Measurements from ENCODE around the gene LCP1.

LCP1 gene

DNA sequence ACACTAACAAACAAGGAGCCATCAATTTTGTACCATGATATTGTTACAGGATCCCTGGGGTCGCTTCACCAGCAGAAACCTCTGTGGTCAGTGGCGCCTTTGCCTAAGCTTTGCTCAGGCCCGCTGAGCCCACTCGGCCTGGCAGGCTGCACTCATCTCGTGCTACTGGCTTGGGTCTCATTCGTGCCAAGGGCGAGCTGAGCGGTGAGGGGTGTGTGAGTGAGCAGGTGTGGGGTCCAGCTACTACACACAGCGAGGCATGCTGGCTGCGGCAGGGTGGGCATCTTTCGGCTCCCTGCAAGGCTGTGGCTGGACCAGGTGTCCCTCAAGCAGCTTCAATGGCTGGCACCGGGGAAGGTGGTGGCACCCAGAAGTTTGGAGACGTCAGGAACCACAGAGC lies 96.2 kb downstream of the LCP1 start:
- Histone ChIP-seq H3K4me3 (ENCODE audit: low read depth, low read length) (no peak overlapping the region), H3K27ac (ENCODE audit: extremely low read depth, low read depth, low read length) (no peak overlapping the region), H3K36me3 (ENCODE audit: control insufficient read depth in 2 of 2, insufficient read depth in 1 of 2, low read length in 2 of 2) (no peaks in the 10 kb centered on the region), H3K9me3 (ENCODE audit: control insufficient read depth, insufficient read depth, low read depth, low read length) (no peaks in the 10 kb centered on the region), H3K4me1 (ENCODE audit: control insufficient read depth, insufficient read depth, low read length) (no peaks in the 10 kb centered on the region)
- TF ChIP-seq HOXC10 (CRISPR knock-in tag; IDR thresholded peaks at IDR 0.05) (no peak), ZNF366 (tag by site-specific recombination; conservative IDR thresholded peaks at IDR 0.05) (no peak), TRIM28 (IDR thresholded peaks at IDR 0.05; ENCODE audit: borderline replicate concordance, low read length) (no peak), KLF8 (tag by site-specific recombination; IDR thresholded peaks at IDR 0.05) (no peak), ZNF623 (tag by site-specific recombination; IDR thresholded peaks at IDR 0.05) (no peak), ZNF37A (tag by site-specific recombination; IDR thresholded peaks at IDR 0.05) (no peak), ZNF266 (tag by site-specific recombination; IDR thresholded peaks at IDR 0.05; ENCODE audit: low read depth) (no peak)
- TF ChIP-seq, protein P1, sequence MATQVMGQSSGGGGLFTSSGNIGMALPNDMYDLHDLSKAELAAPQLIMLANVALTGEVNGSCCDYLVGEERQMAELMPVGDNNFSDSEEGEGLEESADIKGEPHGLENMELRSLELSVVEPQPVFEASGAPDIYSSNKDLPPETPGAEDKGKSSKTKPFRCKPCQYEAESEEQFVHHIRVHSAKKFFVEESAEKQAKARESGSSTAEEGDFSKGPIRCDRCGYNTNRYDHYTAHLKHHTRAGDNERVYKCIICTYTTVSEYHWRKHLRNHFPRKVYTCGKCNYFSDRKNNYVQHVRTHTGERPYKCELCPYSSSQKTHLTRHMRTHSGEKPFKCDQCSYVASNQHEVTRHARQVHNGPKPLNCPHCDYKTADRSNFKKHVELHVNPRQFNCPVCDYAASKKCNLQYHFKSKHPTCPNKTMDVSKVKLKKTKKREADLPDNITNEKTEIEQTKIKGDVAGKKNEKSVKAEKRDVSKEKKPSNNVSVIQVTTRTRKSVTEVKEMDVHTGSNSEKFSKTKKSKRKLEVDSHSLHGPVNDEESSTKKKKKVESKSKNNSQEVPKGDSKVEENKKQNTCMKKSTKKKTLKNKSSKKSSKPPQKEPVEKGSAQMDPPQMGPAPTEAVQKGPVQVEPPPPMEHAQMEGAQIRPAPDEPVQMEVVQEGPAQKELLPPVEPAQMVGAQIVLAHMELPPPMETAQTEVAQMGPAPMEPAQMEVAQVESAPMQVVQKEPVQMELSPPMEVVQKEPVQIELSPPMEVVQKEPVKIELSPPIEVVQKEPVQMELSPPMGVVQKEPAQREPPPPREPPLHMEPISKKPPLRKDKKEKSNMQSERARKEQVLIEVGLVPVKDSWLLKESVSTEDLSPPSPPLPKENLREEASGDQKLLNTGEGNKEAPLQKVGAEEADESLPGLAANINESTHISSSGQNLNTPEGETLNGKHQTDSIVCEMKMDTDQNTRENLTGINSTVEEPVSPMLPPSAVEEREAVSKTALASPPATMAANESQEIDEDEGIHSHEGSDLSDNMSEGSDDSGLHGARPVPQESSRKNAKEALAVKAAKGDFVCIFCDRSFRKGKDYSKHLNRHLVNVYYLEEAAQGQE (tag by site-specific recombination; IDR thresholded peaks at IDR 0.05), result no peak
- CTCF ChIA-PET, result no interaction called here
- POLR2A ChIA-PET, result no interaction called here

DNA sequence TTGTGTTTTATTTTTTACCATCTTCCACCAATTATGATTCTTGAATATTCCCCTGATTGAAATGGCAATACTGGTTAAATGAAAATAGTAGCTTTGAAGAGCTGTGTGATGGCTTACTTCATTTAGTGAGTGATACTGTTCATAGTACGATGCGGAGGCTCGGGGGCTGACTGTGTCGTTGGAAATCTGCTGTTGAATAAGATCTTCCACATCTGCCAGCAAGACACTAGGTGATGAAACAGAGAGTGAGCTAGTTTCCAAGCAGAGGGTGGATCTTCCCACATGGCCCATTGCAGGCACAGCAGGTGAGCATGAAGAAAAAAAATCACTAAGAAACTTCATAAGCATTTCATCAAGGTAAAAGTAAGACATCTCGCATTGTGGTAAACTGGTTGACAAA lies 99.7 kb downstream of the LCP1 start:
- ChIA-PET CTCF (interaction anchor here (1.2 kb wide), 1 partner anchor 44 kb away, joined by 6 read pairs; no protein-coding TSS in a partner anchor), POLR2A (no interaction called here)
- no peak overlapping the region for H3K4me3 ChIP-seq (ENCODE audit: low read depth, low read length)
- H3K27ac ChIP-seq (ENCODE audit: extremely low read depth, low read depth, low read length), result no peak overlapping the region
- no peaks in the 10 kb centered on the region for H3K9me3 ChIP-seq (ENCODE audit: control insufficient read depth, insufficient read depth, low read depth, low read length)
- H3K4me1 ChIP-seq (ENCODE audit: control insufficient read depth, insufficient read depth, low read length), result no peaks in the 10 kb centered on the region
- no peaks in the 10 kb centered on the region for H3K36me3 ChIP-seq (ENCODE audit: control insufficient read depth in 2 of 2, insufficient read depth in 1 of 2, low read length in 2 of 2)
- TF ChIP-seq, protein P2, sequence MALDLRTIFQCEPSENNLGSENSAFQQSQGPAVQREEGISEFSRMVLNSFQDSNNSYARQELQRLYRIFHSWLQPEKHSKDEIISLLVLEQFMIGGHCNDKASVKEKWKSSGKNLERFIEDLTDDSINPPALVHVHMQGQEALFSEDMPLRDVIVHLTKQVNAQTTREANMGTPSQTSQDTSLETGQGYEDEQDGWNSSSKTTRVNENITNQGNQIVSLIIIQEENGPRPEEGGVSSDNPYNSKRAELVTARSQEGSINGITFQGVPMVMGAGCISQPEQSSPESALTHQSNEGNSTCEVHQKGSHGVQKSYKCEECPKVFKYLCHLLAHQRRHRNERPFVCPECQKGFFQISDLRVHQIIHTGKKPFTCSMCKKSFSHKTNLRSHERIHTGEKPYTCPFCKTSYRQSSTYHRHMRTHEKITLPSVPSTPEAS (tag by site-specific recombination; IDR thresholded peaks at IDR 0.05), result no peak
- TF ChIP-seq, protein P3, sequence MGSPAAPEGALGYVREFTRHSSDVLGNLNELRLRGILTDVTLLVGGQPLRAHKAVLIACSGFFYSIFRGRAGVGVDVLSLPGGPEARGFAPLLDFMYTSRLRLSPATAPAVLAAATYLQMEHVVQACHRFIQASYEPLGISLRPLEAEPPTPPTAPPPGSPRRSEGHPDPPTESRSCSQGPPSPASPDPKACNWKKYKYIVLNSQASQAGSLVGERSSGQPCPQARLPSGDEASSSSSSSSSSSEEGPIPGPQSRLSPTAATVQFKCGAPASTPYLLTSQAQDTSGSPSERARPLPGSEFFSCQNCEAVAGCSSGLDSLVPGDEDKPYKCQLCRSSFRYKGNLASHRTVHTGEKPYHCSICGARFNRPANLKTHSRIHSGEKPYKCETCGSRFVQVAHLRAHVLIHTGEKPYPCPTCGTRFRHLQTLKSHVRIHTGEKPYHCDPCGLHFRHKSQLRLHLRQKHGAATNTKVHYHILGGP (tag by site-specific recombination; IDR thresholded peaks at IDR 0.05), result no peak
- no peak for TF ChIP-seq ZNF645 (tag by site-specific recombination; IDR thresholded peaks at IDR 0.05)
- TF ChIP-seq, protein P4, sequence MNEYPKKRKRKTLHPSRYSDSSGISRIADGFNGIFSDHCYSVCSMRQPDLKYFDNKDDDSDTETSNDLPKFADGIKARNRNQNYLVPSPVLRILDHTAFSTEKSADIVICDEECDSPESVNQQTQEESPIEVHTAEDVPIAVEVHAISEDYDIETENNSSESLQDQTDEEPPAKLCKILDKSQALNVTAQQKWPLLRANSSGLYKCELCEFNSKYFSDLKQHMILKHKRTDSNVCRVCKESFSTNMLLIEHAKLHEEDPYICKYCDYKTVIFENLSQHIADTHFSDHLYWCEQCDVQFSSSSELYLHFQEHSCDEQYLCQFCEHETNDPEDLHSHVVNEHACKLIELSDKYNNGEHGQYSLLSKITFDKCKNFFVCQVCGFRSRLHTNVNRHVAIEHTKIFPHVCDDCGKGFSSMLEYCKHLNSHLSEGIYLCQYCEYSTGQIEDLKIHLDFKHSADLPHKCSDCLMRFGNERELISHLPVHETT (tag by site-specific recombination; IDR thresholded peaks at IDR 0.05), result no peak
- no peak for TF ChIP-seq ZNF560 (tag by site-specific recombination; IDR thresholded peaks at IDR 0.05; ENCODE audit: borderline replicate concordance)
- TF ChIP-seq ZNF184 (tag by site-specific recombination; IDR thresholded peaks at IDR 0.05), result no peak
- no peak for TF ChIP-seq ZNF704 (tag by site-specific recombination; IDR thresholded peaks at IDR 0.05)
- no peak for TF ChIP-seq ZNF221 (tag by site-specific recombination; IDR thresholded peaks at IDR 0.05; ENCODE audit: borderline replicate concordance)
- TF ChIP-seq ZNF341 (tag by site-specific recombination; IDR thresholded peaks at IDR 0.05; ENCODE audit: low read depth), result no peak
- no peak for TF ChIP-seq ZNF76 (tag by site-specific recombination; IDR thresholded peaks at IDR 0.05; ENCODE audit: borderline replicate concordance, low read depth)
- TF ChIP-seq, protein P5, sequence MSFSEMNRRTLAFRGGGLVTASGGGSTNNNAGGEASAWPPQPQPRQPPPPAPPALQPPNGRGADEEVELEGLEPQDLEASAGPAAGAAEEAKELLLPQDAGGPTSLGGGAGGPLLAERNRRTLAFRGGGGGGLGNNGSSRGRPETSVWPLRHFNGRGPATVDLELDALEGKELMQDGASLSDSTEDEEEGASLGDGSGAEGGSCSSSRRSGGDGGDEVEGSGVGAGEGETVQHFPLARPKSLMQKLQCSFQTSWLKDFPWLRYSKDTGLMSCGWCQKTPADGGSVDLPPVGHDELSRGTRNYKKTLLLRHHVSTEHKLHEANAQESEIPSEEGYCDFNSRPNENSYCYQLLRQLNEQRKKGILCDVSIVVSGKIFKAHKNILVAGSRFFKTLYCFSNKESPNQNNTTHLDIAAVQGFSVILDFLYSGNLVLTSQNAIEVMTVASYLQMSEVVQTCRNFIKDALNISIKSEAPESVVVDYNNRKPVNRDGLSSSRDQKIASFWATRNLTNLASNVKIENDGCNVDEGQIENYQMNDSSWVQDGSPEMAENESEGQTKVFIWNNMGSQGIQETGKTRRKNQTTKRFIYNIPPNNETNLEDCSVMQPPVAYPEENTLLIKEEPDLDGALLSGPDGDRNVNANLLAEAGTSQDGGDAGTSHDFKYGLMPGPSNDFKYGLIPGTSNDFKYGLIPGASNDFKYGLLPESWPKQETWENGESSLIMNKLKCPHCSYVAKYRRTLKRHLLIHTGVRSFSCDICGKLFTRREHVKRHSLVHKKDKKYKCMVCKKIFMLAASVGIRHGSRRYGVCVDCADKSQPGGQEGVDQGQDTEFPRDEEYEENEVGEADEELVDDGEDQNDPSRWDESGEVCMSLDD (tag by site-specific recombination; IDR thresholded peaks at IDR 0.05), result no peak
